Measurements from ENCODE around the gene TESMIN. TPM values are rescaled to one million over a fixed set of nuclear protein-coding genes. Genes with fewer than 3 reads are reported as not detected.

Gene TESMIN
- total RNA-seq, 2 experiments from 2014 or later = 8.2 to 9.5 TPM

DNA sequence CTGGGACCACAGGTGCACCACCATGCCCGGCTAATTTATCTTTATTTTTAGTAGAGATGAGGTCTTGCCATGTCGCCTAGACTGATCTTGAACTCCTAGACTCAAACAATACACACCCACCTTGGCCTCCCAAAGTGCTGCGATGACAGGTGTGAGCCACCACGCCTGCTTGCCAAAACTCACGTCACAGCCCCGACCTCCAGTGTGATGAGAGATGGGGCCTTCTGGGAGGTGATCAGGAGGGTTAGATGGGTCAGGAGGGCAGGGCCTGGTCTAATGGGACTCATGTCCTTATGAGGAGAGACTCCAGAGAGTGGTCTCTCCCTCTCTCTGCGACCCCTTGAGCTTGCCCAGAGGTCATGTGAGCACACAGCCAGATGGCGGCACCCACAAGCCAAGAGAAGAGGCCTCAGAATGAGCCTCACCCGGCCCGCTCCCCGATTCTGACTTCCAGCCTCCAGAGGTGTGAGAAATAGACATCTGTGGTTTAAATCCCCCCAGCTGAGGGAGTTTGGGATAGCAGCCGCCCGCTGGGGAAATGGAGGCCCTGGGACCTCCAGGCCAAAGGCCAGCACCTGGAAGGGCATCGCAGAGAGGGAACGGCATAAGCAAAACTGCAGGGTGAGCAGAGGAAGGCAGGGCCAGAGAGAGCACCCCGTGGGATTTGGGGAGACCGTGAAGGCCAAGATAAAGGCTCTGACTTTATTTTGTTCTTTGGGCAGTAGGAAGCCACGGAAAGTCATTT lies 91.1 kb downstream of the TESMIN start:
- H3K36me3 Mint-ChIP-seq (ENCODE audit: low read depth) = no peaks in the 10 kb centered on the region
- DNase-seq (no peak), ATAC-seq (no peak)
- no peaks in the 10 kb centered on the region for H3K4me1 Mint-ChIP-seq (ENCODE audit: low read depth)
- ChIA-PET CTCF (no interaction called here), POLR2A (no interaction called here)
- no peak overlapping the region for H3K27ac Mint-ChIP-seq
- no peaks in the 10 kb centered on the region for H3K27me3 Mint-ChIP-seq (ENCODE audit: low read depth)
- no peaks in the 10 kb centered on the region for H3K9me3 Mint-ChIP-seq (ENCODE audit: insufficient read depth)
- no peak overlapping the region for H3K4me3 Mint-ChIP-seq

- H3K4me1 Mint-ChIP-seq (ENCODE audit: low read depth) = no peaks in the 10 kb centered on the region
- CTCF ChIA-PET = no interaction called here
- H3K27me3 Mint-ChIP-seq (ENCODE audit: low read depth) = no peaks in the 10 kb centered on the region
These were observed 92.0 kb downstream of the TESMIN start for GRCh38 chr11:68659158-68659921.

DNA sequence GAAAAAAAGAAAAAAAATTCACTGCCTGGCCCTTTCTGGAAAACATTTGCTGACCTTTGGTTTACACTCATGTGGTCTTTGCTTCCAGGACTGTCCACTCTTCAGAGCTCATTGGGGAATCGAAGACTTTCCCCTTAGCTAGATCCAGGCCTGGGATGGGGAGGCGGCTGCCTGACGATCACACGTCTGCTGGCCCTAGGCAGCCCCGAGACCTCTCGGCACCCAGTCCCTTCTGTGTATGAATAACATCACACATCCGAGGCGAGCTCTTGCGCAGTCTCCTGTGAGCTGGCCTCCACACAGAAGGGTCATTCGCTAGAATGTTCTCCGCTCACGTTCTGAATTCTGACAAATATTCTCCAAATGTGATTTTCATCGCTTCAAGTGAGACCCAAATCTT lies 92.7 kb downstream of the TESMIN start:
- H3K4me3 Mint-ChIP-seq = no peak overlapping the region
- H3K4me1 Mint-ChIP-seq (ENCODE audit: low read depth) = no peaks in the 10 kb centered on the region
- no peaks in the 10 kb centered on the region for H3K9me3 Mint-ChIP-seq (ENCODE audit: insufficient read depth)
- no peaks in the 10 kb centered on the region for H3K36me3 Mint-ChIP-seq (ENCODE audit: low read depth)
- ATAC-seq (no peak), DNase-seq (no peak)
- H3K27ac Mint-ChIP-seq = no peak overlapping the region
- no peaks in the 10 kb centered on the region for H3K27me3 Mint-ChIP-seq (ENCODE audit: low read depth)
- CTCF ChIA-PET = no interaction called here
- POLR2A ChIA-PET = no interaction called here

More at GRCh38 chr11:68659158-68659921, 92.0 kb downstream of the TESMIN start:
- H3K9me3 Mint-ChIP-seq (ENCODE audit: insufficient read depth) = no peaks in the 10 kb centered on the region
- no peak overlapping the region for H3K27ac Mint-ChIP-seq
- no peak for DNase-seq
- no peaks in the 10 kb centered on the region for H3K36me3 Mint-ChIP-seq (ENCODE audit: low read depth)
- H3K4me3 Mint-ChIP-seq = no peak overlapping the region
- no peak for ATAC-seq
- POLR2A ChIA-PET = no interaction called here

DNA sequence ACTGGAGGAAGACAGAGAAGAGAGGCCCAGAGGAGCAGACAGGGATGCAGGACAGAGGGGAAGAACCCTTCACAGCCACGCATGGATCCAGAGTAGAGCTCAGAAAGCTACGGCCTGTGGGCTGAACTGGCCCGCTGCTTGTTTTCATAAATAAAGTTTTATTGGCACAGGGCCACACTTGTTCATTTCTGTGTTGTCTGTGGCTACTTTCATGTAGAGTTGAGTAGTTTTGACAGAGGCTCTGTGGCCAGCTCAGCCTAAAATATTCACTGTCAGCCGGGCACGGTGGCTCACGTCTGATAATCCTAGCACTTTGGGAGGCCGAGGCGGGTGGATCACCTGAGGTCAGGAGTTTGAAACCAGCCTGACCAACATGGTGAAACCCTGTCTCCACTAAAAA lies 93.2 kb downstream of the TESMIN start:
- ATAC-seq (no peak), DNase-seq (no peak)
- no peaks in the 10 kb centered on the region for H3K4me1 Mint-ChIP-seq (ENCODE audit: low read depth)
- no peak overlapping the region for H3K27ac Mint-ChIP-seq
- no peak overlapping the region for H3K4me3 Mint-ChIP-seq
- H3K9me3 Mint-ChIP-seq (ENCODE audit: insufficient read depth) = no peaks in the 10 kb centered on the region
- ChIA-PET CTCF (no interaction called here), POLR2A (no interaction called here)
- no peaks in the 10 kb centered on the region for H3K36me3 Mint-ChIP-seq (ENCODE audit: low read depth)
- H3K27me3 Mint-ChIP-seq (ENCODE audit: low read depth) = no peaks in the 10 kb centered on the region

Other genes with a start within 250 kb of the TESMIN start
- gene GAL, start 67.0 kb downstream of the TESMIN start, total RNA-seq = not detected
- gene CPT1A, start 90.4 kb upstream of the TESMIN start, total RNA-seq = 10 to 100 TPM; 63.2 to 69.1 TPM
- 10 to 100 TPM; 64.9 to 69.0 TPM for gene MRPL21, start 152.3 kb upstream of the TESMIN start, total RNA-seq
- 10 to 100 TPM; 25.0 to 28.2 TPM for gene IGHMBP2, start 152.4 kb upstream of the TESMIN start, total RNA-seq
- gene MRGPRD, start 229.5 kb upstream of the TESMIN start, total RNA-seq = not detected